Activated CD4-positive, alpha-beta memory T cell treated with anti-CD3 and anti-CD28 coated beads, Interleukin-2, amount 10 ng/mL, durations not matched to agents 7 days and 5 days (primary cell): ENCODE data around the gene LTBP2. TPM values are rescaled to one million over a fixed set of nuclear protein-coding genes. Genes with fewer than 3 reads are reported as not detected.
"Not testable (repeated sequence)": the region's sequence is repeated elsewhere in the genome, so short reads cannot be mapped to it uniquely, and the experiment has no call there.

Experiments used
- CTCF ChIA-PET: fragments of 350-600 bp; sonication (Branson Sonifier 250); formaldehyde crosslinking; loops from one replicate; lab custom pipeline; 2021; ENCODE audit warnings: antibody characterized with exemption, inconsistent platforms; lab: Charles Lee
- POLR2A ChIA-PET: fragments of 350-600 bp; sonication (Branson Sonifier 250); formaldehyde crosslinking; loops from one replicate; lab custom pipeline; 2021; ENCODE audit warnings: antibody characterized with exemption; lab: Charles Lee
- DNase-seq: peaks from one replicate; pipeline ENCODE4 v3.0.0-alpha.2; 2020
- H3K27ac Mint-ChIP-seq: one replicate; pipeline ENCODE4 v1.8.0; 2021; ENCODE audit warnings: mild to moderate bottlenecking, mixed read lengths
- H3K27me3 Mint-ChIP-seq: one replicate; pipeline ENCODE4 v1.8.0; 2021; ENCODE audit warnings: mixed read lengths
- H3K36me3 Mint-ChIP-seq: one replicate; pipeline ENCODE4 v1.8.0; 2021; ENCODE audit warnings: low read depth, mixed read lengths
- H3K4me1 Mint-ChIP-seq: one replicate; pipeline ENCODE4 v1.8.0; 2021; ENCODE audit warnings: mixed read lengths
- H3K4me3 Mint-ChIP-seq: one replicate; pipeline ENCODE4 v1.8.0; 2021; ENCODE audit warnings: mild to moderate bottlenecking, mixed read lengths
- H3K9me3 Mint-ChIP-seq: one replicate; pipeline ENCODE4 v1.8.0; 2021; ENCODE audit warnings: mixed read lengths
- total RNA-seq, 2 experiments: library from RNA; stranded (reverse); gene quantifications; one replicate each; pipeline ENCODE4 v1.2.3, GENCODE V29; 2021

The LTBP2 gene
- total RNA-seq, 2 experiments from 2014 or later: 0.28 to 0.40 TPM

GRCh38 chr14:74548881-74549280 is 63.2 kb downstream of the LTBP2 start:
- H3K4me1 Mint-ChIP-seq: no peaks in the 10 kb centered on the region
- DNase-seq: no peak
- ChIA-PET CTCF (interaction anchor here (0.5 kb wide), 1 partner anchor 96 kb away, joined by 4 read pairs; no protein-coding TSS in a partner anchor), POLR2A (no interaction called here)
- H3K36me3 Mint-ChIP-seq: no peaks in the 10 kb centered on the region
- H3K4me3 Mint-ChIP-seq: no peak overlapping the region
- no peaks in the 10 kb centered on the region for H3K9me3 Mint-ChIP-seq
- H3K27ac Mint-ChIP-seq: no peak overlapping the region
- H3K27me3 Mint-ChIP-seq: peaks cover 8% of the 10 kb centered on the region

DNA sequence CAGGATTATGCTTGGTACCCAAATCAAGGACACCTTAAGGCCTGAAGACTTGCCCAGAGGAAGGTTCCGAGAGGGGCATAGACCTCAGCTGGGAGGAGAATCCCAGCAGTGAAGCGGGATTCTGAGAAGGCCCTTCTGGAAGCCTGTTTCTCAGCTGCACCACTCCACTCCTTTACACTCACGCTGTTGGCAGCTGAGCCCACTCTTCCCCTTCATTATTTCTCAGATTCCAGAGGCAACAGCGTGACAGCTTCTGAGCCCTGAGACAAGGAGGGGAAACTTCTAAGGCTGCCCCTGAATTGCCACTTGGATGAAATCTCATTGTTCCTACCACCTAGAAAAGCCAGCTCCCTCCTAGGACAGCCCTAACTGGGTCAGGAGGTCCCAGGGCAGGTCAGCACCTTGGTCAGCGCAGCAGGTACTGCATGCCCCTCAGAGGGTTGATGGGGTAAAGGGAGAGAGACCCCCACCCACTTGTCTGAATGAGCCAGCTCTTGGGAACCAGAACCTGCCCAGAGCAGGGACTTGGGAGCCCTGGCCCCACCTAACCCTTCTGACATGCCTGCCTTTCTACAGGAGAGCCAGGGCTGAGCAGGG is 64.6 kb downstream of the LTBP2 start:
- POLR2A ChIA-PET: no interaction called here
- Mint-ChIP-seq H3K27me3 (peaks cover 13% of the 10 kb centered on the region), H3K36me3 (no peaks in the 10 kb centered on the region), H3K9me3 (no peaks in the 10 kb centered on the region), H3K4me3 (no peak overlapping the region), H3K27ac (no peak overlapping the region), H3K4me1 (no peaks in the 10 kb centered on the region)
- CTCF ChIA-PET: no interaction called here
- DNase-seq: no peak

DNA sequence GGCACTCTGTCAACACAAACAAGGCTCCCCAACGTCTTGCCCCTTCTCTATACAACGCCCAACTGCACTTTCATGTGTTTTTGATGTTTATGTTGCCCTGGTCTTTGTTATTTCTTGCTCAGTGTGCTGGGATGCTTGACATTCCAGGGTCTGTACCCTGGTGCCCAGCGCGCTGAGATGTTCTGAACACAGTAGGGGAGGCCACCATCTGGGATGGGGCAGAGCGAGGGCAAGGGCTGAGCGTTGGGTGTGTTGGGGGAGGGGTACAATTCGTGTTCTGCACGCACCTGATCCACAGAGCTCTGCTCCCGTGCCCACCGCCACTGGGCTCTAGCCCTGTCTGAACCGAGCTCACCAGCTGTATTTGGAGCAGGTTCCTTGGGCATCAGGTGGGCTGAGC is 65.6 kb downstream of the LTBP2 start:
- Mint-ChIP-seq H3K36me3 (no peaks in the 10 kb centered on the region), H3K4me1 (no peaks in the 10 kb centered on the region), H3K27me3 (peaks cover 12% of the 10 kb centered on the region), H3K27ac (no peak overlapping the region), H3K9me3 (no peaks in the 10 kb centered on the region), H3K4me3 (no peak overlapping the region)
- no peak for DNase-seq
- ChIA-PET CTCF (no interaction called here), POLR2A (interaction anchor here (0.5 kb wide), 1 partner anchor 180 kb away, joined by 5 read pairs; no protein-coding TSS in a partner anchor)

GRCh38 chr14:74545386-74545785 is 66.7 kb downstream of the LTBP2 start:
- H3K36me3 Mint-ChIP-seq: no peaks in the 10 kb centered on the region

GRCh38 chr14:74543771-74544438 is 68.1 kb downstream of the LTBP2 start:
- CTCF ChIA-PET: no interaction called here
- H3K4me1 Mint-ChIP-seq: no peaks in the 10 kb centered on the region
- no peak overlapping the region for H3K4me3 Mint-ChIP-seq
- H3K27ac Mint-ChIP-seq: no peak overlapping the region
- POLR2A ChIA-PET: interaction anchor here (0.7 kb wide), 1 partner anchor 10 kb away, joined by 3 read pairs; no protein-coding TSS in a partner anchor
- no peak for DNase-seq
- no peaks in the 10 kb centered on the region for H3K9me3 Mint-ChIP-seq
- peaks cover 11% of the 10 kb centered on the region for H3K27me3 Mint-ChIP-seq
- H3K36me3 Mint-ChIP-seq: no peaks in the 10 kb centered on the region

More at GRCh38 chr14:74545386-74545785, 66.7 kb downstream of the LTBP2 start:
- peaks cover 11% of the 10 kb centered on the region for H3K27me3 Mint-ChIP-seq
- no peaks in the 10 kb centered on the region for H3K9me3 Mint-ChIP-seq
- CTCF ChIA-PET: interaction anchor here (1.3 kb wide), 1 partner anchor 64 kb away, joined by 3 read pairs; no protein-coding TSS in a partner anchor
- no peak overlapping the region for H3K4me3 Mint-ChIP-seq
- no peak for DNase-seq
- POLR2A ChIA-PET: no interaction called here
- H3K27ac Mint-ChIP-seq: no peak overlapping the region
- no peaks in the 10 kb centered on the region for H3K4me1 Mint-ChIP-seq

- H3K4me3 Mint-ChIP-seq: no peak overlapping the region
- DNase-seq: no peak
- no peaks in the 10 kb centered on the region for H3K9me3 Mint-ChIP-seq
- no peak overlapping the region for H3K27ac Mint-ChIP-seq
- no peaks in the 10 kb centered on the region for H3K4me1 Mint-ChIP-seq
- ChIA-PET POLR2A (no interaction called here), CTCF (no interaction called here)
- H3K36me3 Mint-ChIP-seq: no peaks in the 10 kb centered on the region
- H3K27me3 Mint-ChIP-seq: peaks cover 11% of the 10 kb centered on the region
These were observed 69.9 kb downstream of the LTBP2 start for GRCh38 chr14:74542056-74542685.

GRCh38 chr14:74541225-74541624 is 70.8 kb downstream of the LTBP2 start:
- Mint-ChIP-seq H3K36me3 (no peaks in the 10 kb centered on the region), H3K9me3 (no peaks in the 10 kb centered on the region), H3K27ac (no peak overlapping the region), H3K4me1 (no peaks in the 10 kb centered on the region), H3K27me3 (peaks cover 11% of the 10 kb centered on the region), H3K4me3 (no peak overlapping the region)
- ChIA-PET CTCF (no interaction called here), POLR2A (no interaction called here)
- DNase-seq: no peak

- no peaks in the 10 kb centered on the region for H3K36me3 Mint-ChIP-seq
- no peaks in the 10 kb centered on the region for H3K9me3 Mint-ChIP-seq
- ChIA-PET CTCF (interaction anchor here (0.9 kb wide), 1 partner anchor 13 kb away, joined by 3 read pairs; no protein-coding TSS in a partner anchor), POLR2A (no interaction called here)
- no peak for DNase-seq
- H3K4me1 Mint-ChIP-seq: no peaks in the 10 kb centered on the region
- H3K27me3 Mint-ChIP-seq: peaks cover 8% of the 10 kb centered on the region
- H3K27ac Mint-ChIP-seq: no peak overlapping the region
- no peak overlapping the region for H3K4me3 Mint-ChIP-seq
These were observed 72.5 kb downstream of the LTBP2 start for GRCh38 chr14:74539503-74539902.

GRCh38 chr14:74538411-74539391 is 73.3 kb downstream of the LTBP2 start:
- H3K4me3 Mint-ChIP-seq: no peak overlapping the region
- no peaks in the 10 kb centered on the region for H3K9me3 Mint-ChIP-seq
- ChIA-PET POLR2A (no interaction called here), CTCF (interaction anchor here (0.9 kb wide), 1 partner anchor 12 kb away, joined by 3 read pairs; no protein-coding TSS in a partner anchor)
- H3K27ac Mint-ChIP-seq: no peak overlapping the region
- no peak for DNase-seq
- H3K27me3 Mint-ChIP-seq: peaks cover 6% of the 10 kb centered on the region
- H3K4me1 Mint-ChIP-seq: no peaks in the 10 kb centered on the region
- no peaks in the 10 kb centered on the region for H3K36me3 Mint-ChIP-seq

DNA sequence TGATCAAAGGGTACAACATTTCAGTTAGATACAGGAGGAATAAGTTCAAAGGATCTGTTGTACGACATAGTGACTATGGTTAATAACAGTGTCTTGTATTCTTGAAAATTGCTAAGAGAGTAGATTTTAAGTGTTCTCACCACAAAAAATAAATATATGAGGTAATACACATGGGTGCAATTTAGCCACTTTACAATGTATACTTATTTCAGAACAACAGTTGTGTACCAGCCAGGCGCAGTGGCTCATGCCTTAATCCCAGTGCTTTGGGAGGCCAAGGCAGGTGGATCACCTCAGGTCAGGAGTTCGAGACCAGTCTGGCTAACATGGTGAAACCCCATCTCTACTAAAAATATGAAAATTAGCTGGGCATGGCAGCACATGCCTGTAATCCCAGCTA is 75.7 kb downstream of the LTBP2 start:
- H3K36me3 Mint-ChIP-seq: not testable (repeated sequence)

DNA sequence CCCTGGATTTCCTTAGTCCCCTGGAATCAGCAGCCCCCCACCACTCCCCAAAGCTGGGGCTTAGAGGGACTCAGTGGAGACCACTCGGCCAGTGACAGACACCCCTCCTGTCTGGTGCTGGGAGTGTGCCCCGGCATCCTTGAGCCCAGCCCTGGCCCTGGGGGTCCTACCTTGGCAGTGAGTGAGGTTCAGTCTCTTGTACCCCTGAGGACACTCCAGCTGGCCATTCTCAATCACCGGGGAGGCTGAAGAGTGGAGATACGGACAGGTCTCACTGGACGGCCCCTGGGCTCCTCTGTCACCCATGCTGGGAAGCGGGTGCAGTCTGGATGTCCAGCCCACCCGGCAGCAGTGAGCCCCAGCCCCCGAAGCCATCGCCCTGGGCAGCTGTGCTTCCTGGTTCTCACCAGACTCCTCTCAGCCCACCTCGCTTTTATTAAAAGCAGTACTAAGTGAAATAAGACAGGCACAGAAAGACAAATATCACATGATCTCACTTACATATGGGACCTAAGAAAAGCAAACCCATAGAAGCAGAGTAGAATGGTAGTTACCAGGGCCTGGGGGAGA is 76.2 kb downstream of the LTBP2 start:
- no peaks in the 10 kb centered on the region for H3K9me3 Mint-ChIP-seq
- H3K36me3 Mint-ChIP-seq: no peaks in the 10 kb centered on the region
- no peak overlapping the region for H3K27ac Mint-ChIP-seq
- no peak for DNase-seq
- ChIA-PET CTCF (no interaction called here), POLR2A (no interaction called here)
- no peaks in the 10 kb centered on the region for H3K4me1 Mint-ChIP-seq
- no peaks in the 10 kb centered on the region for H3K27me3 Mint-ChIP-seq
- no peak overlapping the region for H3K4me3 Mint-ChIP-seq

More for the DNA sequence above, 75.7 kb downstream of the LTBP2 start:
- H3K27ac Mint-ChIP-seq, DNase-seq, H3K4me3 Mint-ChIP-seq, H3K9me3 Mint-ChIP-seq, H3K4me1 Mint-ChIP-seq, CTCF ChIA-PET, POLR2A ChIA-PET, H3K27me3 Mint-ChIP-seq: not testable (repeated sequence)

- ChIA-PET CTCF (no interaction called here), POLR2A (no interaction called here)
- Mint-ChIP-seq H3K27ac (no peak overlapping the region), H3K4me1 (no peaks in the 10 kb centered on the region), H3K4me3 (no peak overlapping the region), H3K9me3 (no peaks in the 10 kb centered on the region), H3K36me3 (no peaks in the 10 kb centered on the region), H3K27me3 (no peaks in the 10 kb centered on the region)
- no peak for DNase-seq
These were observed 78.5 kb downstream of the LTBP2 start for GRCh38 chr14:74533576-74533975.
